Measurements from ENCODE around the gene DIAPH1.

Gene DIAPH1

GRCh38 chr5:141511771-141512325 is 107.0 kb downstream of the DIAPH1 start:
- peaks cover 61% of the 10 kb centered on the region for H3F3A ChIP-seq (ENCODE audit: control insufficient read depth, insufficient read depth)
- peaks cover 23% of the 10 kb centered on the region for H3K79me2 ChIP-seq (ENCODE audit: control insufficient read depth, low read length)
- no peaks in the 10 kb centered on the region for H3K9me3 ChIP-seq (ENCODE audit: control insufficient read depth, insufficient read depth, low read length)
- H4K20me1 ChIP-seq (ENCODE audit: control insufficient read depth, insufficient read depth, low read depth, low read length), result no peaks in the 10 kb centered on the region
- peak overlapping the region; percentile 97 for H3K4me2 ChIP-seq (ENCODE audit: low read length)
- H3K36me3 ChIP-seq (ENCODE audit: control insufficient read depth, low read length), result peaks cover 78% of the 10 kb centered on the region
- H3K4me3 ChIP-seq (ENCODE audit: low read length), result peak overlapping the region; percentile 79
- H3K27ac ChIP-seq (ENCODE audit: low read depth, low read length), result peak overlapping the region; percentile 100
- TF ChIP-seq EZH2phosphoT487 (IDR thresholded peaks at IDR 0.05; ENCODE audit: borderline replicate concordance, low read length), result no peak
- TF ChIP-seq, protein P1, sequence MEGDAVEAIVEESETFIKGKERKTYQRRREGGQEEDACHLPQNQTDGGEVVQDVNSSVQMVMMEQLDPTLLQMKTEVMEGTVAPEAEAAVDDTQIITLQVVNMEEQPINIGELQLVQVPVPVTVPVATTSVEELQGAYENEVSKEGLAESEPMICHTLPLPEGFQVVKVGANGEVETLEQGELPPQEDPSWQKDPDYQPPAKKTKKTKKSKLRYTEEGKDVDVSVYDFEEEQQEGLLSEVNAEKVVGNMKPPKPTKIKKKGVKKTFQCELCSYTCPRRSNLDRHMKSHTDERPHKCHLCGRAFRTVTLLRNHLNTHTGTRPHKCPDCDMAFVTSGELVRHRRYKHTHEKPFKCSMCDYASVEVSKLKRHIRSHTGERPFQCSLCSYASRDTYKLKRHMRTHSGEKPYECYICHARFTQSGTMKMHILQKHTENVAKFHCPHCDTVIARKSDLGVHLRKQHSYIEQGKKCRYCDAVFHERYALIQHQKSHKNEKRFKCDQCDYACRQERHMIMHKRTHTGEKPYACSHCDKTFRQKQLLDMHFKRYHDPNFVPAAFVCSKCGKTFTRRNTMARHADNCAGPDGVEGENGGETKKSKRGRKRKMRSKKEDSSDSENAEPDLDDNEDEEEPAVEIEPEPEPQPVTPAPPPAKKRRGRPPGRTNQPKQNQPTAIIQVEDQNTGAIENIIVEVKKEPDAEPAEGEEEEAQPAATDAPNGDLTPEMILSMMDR (IDR thresholded peaks at IDR 0.05; ENCODE audit: low read depth, low read length, poor library complexity, severe bottlenecking), result no peak
- H3K9me2 ChIP-seq (replicated peaks; ENCODE audit: control insufficient read depth, low read length), result no peaks in the 10 kb centered on the region
- no peaks in the 10 kb centered on the region for H3K27me3 ChIP-seq (ENCODE audit: control insufficient read depth, low read length)
- peaks cover 100% of the 10 kb centered on the region for H3K4me1 ChIP-seq (ENCODE audit: control insufficient read depth, low read length)

DNA sequence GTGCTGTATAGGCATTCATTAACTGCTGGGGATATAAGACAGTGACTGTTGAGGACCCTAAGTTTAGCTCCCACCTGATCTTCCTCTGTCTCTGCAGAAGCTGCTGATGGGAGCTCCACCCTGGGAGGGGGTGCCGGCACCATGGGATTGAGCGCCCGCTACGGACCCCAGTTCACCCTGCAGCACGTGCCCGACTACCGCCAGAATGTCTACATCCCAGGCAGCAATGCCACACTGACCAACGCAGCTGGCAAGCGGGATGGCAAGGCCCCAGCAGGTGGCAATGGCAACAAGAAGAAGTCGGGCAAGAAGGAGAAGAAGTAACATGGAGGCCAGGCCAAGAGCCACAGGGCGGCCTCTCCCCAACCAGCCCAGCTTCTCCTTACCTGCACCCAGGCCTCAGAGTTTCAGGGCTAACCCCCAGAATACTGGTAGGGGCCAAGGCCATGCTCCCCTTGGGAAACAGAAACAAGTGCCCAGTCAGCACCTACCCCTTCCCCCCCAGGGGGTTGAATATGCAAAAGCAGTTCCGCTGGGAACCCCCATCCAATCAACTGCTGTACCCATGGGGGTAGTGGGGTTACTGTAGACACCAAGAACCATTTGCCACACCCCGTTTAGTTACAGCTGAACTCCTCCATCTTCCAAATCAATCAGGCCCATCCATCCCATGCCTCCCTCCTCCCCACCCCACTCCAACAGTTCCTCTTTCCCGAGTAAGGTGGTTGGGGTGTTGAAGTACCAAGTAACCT is 107.8 kb downstream of the DIAPH1 start:
- H3K9me3 ChIP-seq (ENCODE audit: control insufficient read depth, insufficient read depth, low read length), result no peaks in the 10 kb centered on the region
- H3K4me3 ChIP-seq (ENCODE audit: low read length), result peak overlapping the region; percentile 79
- H3K4me1 ChIP-seq (ENCODE audit: control insufficient read depth, low read length), result peaks cover 100% of the 10 kb centered on the region
- TF ChIP-seq, protein P1 (IDR thresholded peaks at IDR 0.05; ENCODE audit: low read depth, low read length, poor library complexity, severe bottlenecking), result no peak
- no peak for TF ChIP-seq EZH2phosphoT487 (IDR thresholded peaks at IDR 0.05; ENCODE audit: borderline replicate concordance, low read length)
- H3K27me3 ChIP-seq (ENCODE audit: control insufficient read depth, low read length), result no peaks in the 10 kb centered on the region
- H3K4me2 ChIP-seq (ENCODE audit: low read length), result peak overlapping the region; percentile 97
- H4K20me1 ChIP-seq (ENCODE audit: control insufficient read depth, insufficient read depth, low read depth, low read length), result no peaks in the 10 kb centered on the region
- peaks cover 77% of the 10 kb centered on the region for H3K36me3 ChIP-seq (ENCODE audit: control insufficient read depth, low read length)
- peak overlapping the region; percentile 100 for H3K27ac ChIP-seq (ENCODE audit: low read depth, low read length)
- peaks cover 23% of the 10 kb centered on the region for H3K79me2 ChIP-seq (ENCODE audit: control insufficient read depth, low read length)
- peaks cover 67% of the 10 kb centered on the region for H3F3A ChIP-seq (ENCODE audit: control insufficient read depth, insufficient read depth)
- H3K9me2 ChIP-seq (replicated peaks; ENCODE audit: control insufficient read depth, low read length), result no peaks in the 10 kb centered on the region

GRCh38 chr5:141510160-141510559 is 108.6 kb downstream of the DIAPH1 start:
- peak overlapping the region; percentile 97 for H3K4me2 ChIP-seq (ENCODE audit: low read length)
- peak overlapping the region; percentile 100 for H3K27ac ChIP-seq (ENCODE audit: low read depth, low read length)
- H3K27me3 ChIP-seq (ENCODE audit: control insufficient read depth, low read length), result no peaks in the 10 kb centered on the region
- no peaks in the 10 kb centered on the region for H3K9me2 ChIP-seq (replicated peaks; ENCODE audit: control insufficient read depth, low read length)
- peaks cover 79% of the 10 kb centered on the region for H3K36me3 ChIP-seq (ENCODE audit: control insufficient read depth, low read length)
- no peak for TF ChIP-seq EZH2phosphoT487 (IDR thresholded peaks at IDR 0.05; ENCODE audit: borderline replicate concordance, low read length)
- TF ChIP-seq, protein P1 (IDR thresholded peaks at IDR 0.05; ENCODE audit: low read depth, low read length, poor library complexity, severe bottlenecking), result no peak
- H3K4me1 ChIP-seq (ENCODE audit: control insufficient read depth, low read length), result peaks cover 100% of the 10 kb centered on the region
- peaks cover 71% of the 10 kb centered on the region for H3F3A ChIP-seq (ENCODE audit: control insufficient read depth, insufficient read depth)
- peaks cover 30% of the 10 kb centered on the region for H3K79me2 ChIP-seq (ENCODE audit: control insufficient read depth, low read length)
- H4K20me1 ChIP-seq (ENCODE audit: control insufficient read depth, insufficient read depth, low read depth, low read length), result no peaks in the 10 kb centered on the region
- H3K9me3 ChIP-seq (ENCODE audit: control insufficient read depth, insufficient read depth, low read length), result no peaks in the 10 kb centered on the region
- H3K4me3 ChIP-seq (ENCODE audit: low read length), result peak overlapping the region; percentile 79

Measured in DOHH2 (cell line).